Measurements from ENCODE around the gene CDC23.

DNA sequence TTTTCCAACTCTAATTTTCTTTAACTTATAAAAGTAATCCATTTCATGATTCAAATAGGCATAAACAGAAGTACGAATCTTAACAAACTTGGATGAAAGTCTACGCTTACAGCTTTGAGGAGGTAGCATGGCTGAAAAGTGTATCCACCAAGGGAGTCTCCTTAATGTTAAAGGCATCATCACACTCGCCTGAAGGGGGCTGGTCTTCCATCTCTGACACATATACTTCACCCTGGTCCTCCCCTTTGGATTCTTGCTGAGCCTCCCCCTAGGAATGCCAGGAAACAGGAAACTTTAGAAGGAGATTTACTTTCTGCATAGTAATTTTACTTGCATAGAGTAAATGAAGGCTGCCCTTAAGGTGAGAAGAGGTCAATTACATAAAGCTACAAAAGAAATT lies 63.6 kb downstream of the CDC23 start:
- TF ChIP-seq, protein P1, sequence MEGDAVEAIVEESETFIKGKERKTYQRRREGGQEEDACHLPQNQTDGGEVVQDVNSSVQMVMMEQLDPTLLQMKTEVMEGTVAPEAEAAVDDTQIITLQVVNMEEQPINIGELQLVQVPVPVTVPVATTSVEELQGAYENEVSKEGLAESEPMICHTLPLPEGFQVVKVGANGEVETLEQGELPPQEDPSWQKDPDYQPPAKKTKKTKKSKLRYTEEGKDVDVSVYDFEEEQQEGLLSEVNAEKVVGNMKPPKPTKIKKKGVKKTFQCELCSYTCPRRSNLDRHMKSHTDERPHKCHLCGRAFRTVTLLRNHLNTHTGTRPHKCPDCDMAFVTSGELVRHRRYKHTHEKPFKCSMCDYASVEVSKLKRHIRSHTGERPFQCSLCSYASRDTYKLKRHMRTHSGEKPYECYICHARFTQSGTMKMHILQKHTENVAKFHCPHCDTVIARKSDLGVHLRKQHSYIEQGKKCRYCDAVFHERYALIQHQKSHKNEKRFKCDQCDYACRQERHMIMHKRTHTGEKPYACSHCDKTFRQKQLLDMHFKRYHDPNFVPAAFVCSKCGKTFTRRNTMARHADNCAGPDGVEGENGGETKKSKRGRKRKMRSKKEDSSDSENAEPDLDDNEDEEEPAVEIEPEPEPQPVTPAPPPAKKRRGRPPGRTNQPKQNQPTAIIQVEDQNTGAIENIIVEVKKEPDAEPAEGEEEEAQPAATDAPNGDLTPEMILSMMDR (IDR thresholded peaks at IDR 0.05; ENCODE audit: insufficient read depth, low read depth, low read length): no peak
- TF ChIP-seq EZH2 (IDR thresholded peaks at IDR 0.05; ENCODE audit: insufficient read depth, low read length): no peak

Measured in astrocyte (in vitro differentiated cells and primary cell).